H54 (cell line): ENCODE data around the gene CDIP1.
"Not testable (repeated sequence)": the region's sequence is repeated elsewhere in the genome, so short reads cannot be mapped to it uniquely, and the experiment has no call there.

ENCODE experiments used
- DNase-seq: peaks from one replicate; pipeline ENCODE4 v3.0.0; 2011; ENCODE audit warnings: low spot score, mixed read lengths; ENCODE audit not compliant: insufficient read length
- FAIRE-seq: peaks from 3 replicates; lab custom pipeline; 2011; peaks lifted over from hg19 to GRCh38; lab: Jason Lieb, UNC
- POLR2A ChIP-seq: IDR thresholded peaks from 2 replicates; pipeline ENCODE4 v1.6.1; 2011; ENCODE audit warnings: low read depth, mild to moderate bottlenecking, low read length

CDIP1 gene

GRCh38 chr16:4538350-4539235 is at the start of gene CDIP1:
Gene CDIP1 (minus strand): TSS chr16:4538773. CDS start chr16:4514130, 24,643 bp downstream.
- DNase-seq, result peak; percentile 63
- TF ChIP-seq POLR2A, result peak; percentile 82
- no peak for FAIRE-seq

- FAIRE-seq, result no peak
- TF ChIP-seq POLR2A, result no peak
- no peak for DNase-seq
These were observed 47.7 kb upstream of the CDIP1 start for GRCh38 chr16:4586291-4586690.

GRCh38 chr16:4583906-4584305 is 45.3 kb upstream of the CDIP1 start:
- DNase-seq, result no peak
- TF ChIP-seq POLR2A, result no peak
- FAIRE-seq, result no peak

- no peak for FAIRE-seq
- DNase-seq, result peak; percentile 52
- TF ChIP-seq POLR2A, result no peak
These were observed 41.7 kb upstream of the CDIP1 start for GRCh38 chr16:4580250-4580649.

GRCh38 chr16:4578961-4579530 is 40.5 kb upstream of the CDIP1 start:
- no peak for DNase-seq

GRCh38 chr16:4576008-4576407 is 37.4 kb upstream of the CDIP1 start:
- no peak for FAIRE-seq
- no peak for DNase-seq
- TF ChIP-seq POLR2A, result no peak

More at GRCh38 chr16:4578961-4579530, 40.5 kb upstream of the CDIP1 start:
- no peak for FAIRE-seq
- TF ChIP-seq POLR2A, result no peak

GRCh38 chr16:4574919-4575705 is 36.5 kb upstream of the CDIP1 start:
- FAIRE-seq (no peak), DNase-seq (no peak)
- no peak for TF ChIP-seq POLR2A

GRCh38 chr16:4573926-4574325 is 35.4 kb upstream of the CDIP1 start:
- not testable (repeated sequence) for DNase-seq, FAIRE-seq

GRCh38 chr16:4572715-4573114 is 34.1 kb upstream of the CDIP1 start:
- no peak for DNase-seq
- FAIRE-seq, result no peak
- TF ChIP-seq POLR2A, result no peak

GRCh38 chr16:4570688-4571321 is 32.2 kb upstream of the CDIP1 start:
- TF ChIP-seq POLR2A, result no peak
- no peak for FAIRE-seq

GRCh38 chr16:4570086-4570485 is 31.5 kb upstream of the CDIP1 start:
- TF ChIP-seq POLR2A, result no peak
- FAIRE-seq (no peak), DNase-seq (no peak)

More at GRCh38 chr16:4570688-4571321, 32.2 kb upstream of the CDIP1 start:
- DNase-seq, result no peak

GRCh38 chr16:4566144-4566543 is 27.6 kb upstream of the CDIP1 start:
- no peak for FAIRE-seq

GRCh38 chr16:4564661-4565267 is 26.2 kb upstream of the CDIP1 start:
- DNase-seq, result no peak
- TF ChIP-seq POLR2A, result no peak
- FAIRE-seq, result no peak

More at GRCh38 chr16:4566144-4566543, 27.6 kb upstream of the CDIP1 start:
- DNase-seq, result no peak
- TF ChIP-seq POLR2A, result no peak
